Prostate gland (tissue), 2 donors: Measurements from ENCODE around the gene NRCAM. TPM values are rescaled to one million over a fixed set of nuclear protein-coding genes. Genes with fewer than 3 reads are reported as not detected.

Experiments
- DNase-seq: peaks from one replicate; pipeline ENCODE4 v3.0.0-alpha.2; 2019; ENCODE audit warnings: low spot score
- H3K27ac ChIP-seq, 2 donors: fragments of 200-600 bp; sonication (generic); 2 replicates each; pipeline ENCODE4 v1.5.1; 2017 to 2019
- H3K27me3 ChIP-seq: fragments of 200-600 bp; sonication (generic); replicated peaks from 2 replicates; pipeline ENCODE4 v1.5.1; 2019; ENCODE audit not compliant: insufficient read depth
- H3K36me3 ChIP-seq, 2 donors: fragments of 200-600 bp; sonication (generic); 1 replicate in 1 of 2; 2 replicates in 1 of 2; pipeline versions ENCODE4 v1.5.1 to v1.8.1; 2017 to 2019
- H3K4me1 ChIP-seq: fragments of 200-600 bp; sonication (generic); replicated peaks from 2 replicates; pipeline ENCODE4 v1.5.1; 2019
- H3K4me3 ChIP-seq, 2 donors: fragments of 200-600 bp; sonication (generic); 2 replicates each; pipeline ENCODE4 v1.5.1; 2017 to 2019
- H3K9me3 ChIP-seq: fragments of 200-600 bp; sonication (generic); 2 replicates; pipeline ENCODE4 v1.5.1; 2017
- CTCF ChIP-seq, 4 experiments: fragments of 200-600 bp in 2 of 4; fragments of 450-650 bp in 2 of 4; sonication (generic) in 2 of 4; IDR thresholded peaks; 1 replicate in 3 of 4; 2 replicates in 1 of 4; pipeline ENCODE4 v1.5.1; 2016 to 2019; ENCODE audit warnings: antibody characterized with exemption in 4 of 4, mild to moderate bottlenecking in 2 of 4, moderate library complexity in 2 of 4
- POLR2A ChIP-seq: fragments of 450-650 bp; IDR thresholded peaks from one replicate; pipeline ENCODE4 v1.6.1; 2016; ENCODE audit warnings: antibody characterized with exemption, mild to moderate bottlenecking
- POLR2AphosphoS5 ChIP-seq: sonication (generic); formaldehyde crosslinking; IDR thresholded peaks from one replicate; pipeline ENCODE4 v1.6.1; 2017; ENCODE audit warnings: antibody characterized with exemption
- WGBS: methylation state at CpG from one replicate; pipeline ENCODE4 v1.1.5; 2018; 5-methylcytosine and 5-hydroxymethylcytosine counted together
- intact Hi-C: fragments of 100-400 bp; cut with DNase I; formaldehyde crosslinking; loops from one replicate; pipeline ENCODE4 v1.14.2; 2022
- total RNA-seq, 2 donors: library from RNA; depleted of rRNA; stranded (reverse); fragments of >200 nt; gene quantifications; one replicate each; pipeline ENCODE4 v1.1.0, GENCODE V29; 2016

NRCAM gene
- total RNA-seq, 2 donors from 2014 or later: 1.1 to 3.1 TPM

GRCh38 chr7:108328174-108328651 lies 128.0 kb downstream of the NRCAM start:
- no peaks in the 10 kb centered on the region for H3K36me3 ChIP-seq
- no peaks in the 10 kb centered on the region for H3K4me1 ChIP-seq
- 34% methylated on average over 2 of the region's 2 CpGs for WGBS
- DNase-seq: no peak
- H3K27ac ChIP-seq: peak overlapping the region in 1 of 2 donors; percentile 8
- TF ChIP-seq CTCF (IDR thresholded peaks at IDR 0.05) (no peak), POLR2A (no peak), POLR2AphosphoS5 (no peak)
- H3K4me3 ChIP-seq: no peak overlapping the region
- intact Hi-C loops: no loop called here
- no peaks in the 10 kb centered on the region for H3K27me3 ChIP-seq
- H3K9me3 ChIP-seq: no peaks in the 10 kb centered on the region

- DNase-seq: no peak
- Histone ChIP-seq H3K27me3 (no peaks in the 10 kb centered on the region), H3K4me1 (no peaks in the 10 kb centered on the region), H3K36me3 (no peaks in the 10 kb centered on the region), H3K27ac (no peak overlapping the region), H3K9me3 (no peaks in the 10 kb centered on the region), H3K4me3 (no peak overlapping the region)
- intact Hi-C loops: no loop called here
- TF ChIP-seq POLR2AphosphoS5 (no peak), POLR2A (no peak), CTCF (IDR thresholded peaks at IDR 0.05) (no peak)
These were observed 128.9 kb downstream of the NRCAM start for GRCh38 chr7:108327353-108327752.

GRCh38 chr7:108326938-108327337 lies 129.3 kb downstream of the NRCAM start:
- H3K36me3 ChIP-seq: no peaks in the 10 kb centered on the region
- intact Hi-C loops: no loop called here
- H3K4me1 ChIP-seq: no peaks in the 10 kb centered on the region
- 67% methylated on average over 2 of the region's 2 CpGs for WGBS
- no peak overlapping the region for H3K27ac ChIP-seq
- no peak for DNase-seq
- H3K9me3 ChIP-seq: no peaks in the 10 kb centered on the region
- H3K4me3 ChIP-seq: no peak overlapping the region
- no peaks in the 10 kb centered on the region for H3K27me3 ChIP-seq
- TF ChIP-seq POLR2AphosphoS5 (no peak), POLR2A (no peak), CTCF (IDR thresholded peaks at IDR 0.05) (no peak)

GRCh38 chr7:108324053-108325038 lies 131.9 kb downstream of the NRCAM start:
- no peak for TF ChIP-seq POLR2AphosphoS5
- TF ChIP-seq POLR2A: no peak
- TF ChIP-seq CTCF (IDR thresholded peaks at IDR 0.05): no peak
- WGBS: 62% methylated on average over 4 of the region's 4 CpGs

More at GRCh38 chr7:108324053-108325038, 131.9 kb downstream of the NRCAM start:
- H3K4me3 ChIP-seq: no peak overlapping the region
- intact Hi-C loops: no loop called here
- H3K27me3 ChIP-seq: no peaks in the 10 kb centered on the region
- no peaks in the 10 kb centered on the region for H3K9me3 ChIP-seq
- DNase-seq: no peak
- H3K36me3 ChIP-seq: no peaks in the 10 kb centered on the region
- no peak overlapping the region for H3K27ac ChIP-seq
- no peaks in the 10 kb centered on the region for H3K4me1 ChIP-seq
